ENCODE measurements around the gene WWOX.

Gene WWOX

DNA sequence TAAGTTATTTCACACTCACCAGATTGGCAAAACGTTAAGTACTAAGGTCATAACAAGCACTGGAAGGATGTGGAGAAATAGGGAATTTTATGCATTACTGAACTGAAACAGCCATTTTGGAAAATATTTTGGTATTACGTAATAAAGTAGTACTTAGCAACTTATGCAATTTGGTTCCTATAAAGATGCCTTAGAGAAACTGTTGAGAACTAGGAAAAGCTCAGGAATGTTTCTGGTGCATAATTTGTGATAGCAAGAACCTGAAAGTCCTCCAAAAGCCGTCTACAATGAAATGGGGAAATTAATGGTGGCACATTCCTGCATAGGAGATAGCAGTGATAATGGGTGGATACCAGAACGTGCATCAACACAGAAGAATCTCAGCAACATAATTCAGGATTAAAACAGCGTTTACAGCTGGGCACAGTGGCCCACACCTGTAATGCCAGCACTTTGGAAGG is 472.5 kb downstream of the WWOX start:
- Histone ChIP-seq H3K4me3 (ENCODE audit: insufficient read length, low read depth) (no peak overlapping the region), H3K36me3 (ENCODE audit: insufficient read depth, insufficient read length, low read length) (no peaks in the 10 kb centered on the region), H3K9me3 (ENCODE audit: insufficient read depth, low read length) (no peaks in the 10 kb centered on the region), H3K9ac (ENCODE audit: insufficient read length, low read depth) (no peak overlapping the region), H3K27me3 (ENCODE audit: insufficient read depth, insufficient read length) (no peaks in the 10 kb centered on the region), H3K4me1 (ENCODE audit: insufficient read depth, insufficient read length) (no peaks in the 10 kb centered on the region)
- DNase-seq (ENCODE audit: low read depth, low spot score) = no peak
- TF ChIP-seq YY1 (IDR thresholded peaks at IDR 0.05; ENCODE audit: insufficient read depth, insufficient read length) (no peak), SUZ12 (IDR thresholded peaks at IDR 0.05; ENCODE audit: extremely low read depth, insufficient read depth, insufficient read length) (no peak)

DNA sequence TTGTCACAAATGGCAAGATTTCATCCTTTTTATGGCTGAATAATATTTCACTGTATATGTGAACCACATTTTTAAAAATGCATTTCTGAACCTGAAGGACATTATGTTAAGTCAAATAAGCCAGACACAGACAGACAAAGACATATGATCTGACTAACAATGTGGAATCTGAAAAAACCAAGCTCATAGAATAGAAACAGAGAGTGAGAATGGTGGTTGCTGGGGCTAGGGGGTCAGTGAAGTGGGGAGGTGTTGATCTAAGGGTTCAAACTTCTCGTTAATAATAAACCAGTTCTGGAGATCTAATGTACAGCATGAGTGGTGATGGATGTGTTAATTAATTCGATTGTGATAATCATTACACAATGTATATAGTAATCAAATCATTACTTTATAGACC is 475.1 kb downstream of the WWOX start:
- Histone ChIP-seq H3K9me3 (ENCODE audit: insufficient read depth, low read length) (no peaks in the 10 kb centered on the region), H3K4me1 (ENCODE audit: insufficient read depth, insufficient read length) (peaks cover 1% of the 10 kb centered on the region), H3K9ac (ENCODE audit: insufficient read length, low read depth) (no peak overlapping the region), H3K4me3 (ENCODE audit: insufficient read length, low read depth) (no peak overlapping the region), H3K36me3 (ENCODE audit: insufficient read depth, insufficient read length, low read length) (no peaks in the 10 kb centered on the region), H3K27me3 (ENCODE audit: insufficient read depth, insufficient read length) (no peaks in the 10 kb centered on the region)
- TF ChIP-seq SUZ12 (IDR thresholded peaks at IDR 0.05; ENCODE audit: extremely low read depth, insufficient read depth, insufficient read length) (no peak), ZNF274 (IDR thresholded peaks at IDR 0.05; ENCODE audit: low read depth, low read length) (no peak), YY1 (IDR thresholded peaks at IDR 0.05; ENCODE audit: insufficient read depth, insufficient read length) (no peak)
- no peak for DNase-seq (ENCODE audit: low read depth, low spot score)

- no peaks in the 10 kb centered on the region for H3K9me3 ChIP-seq (ENCODE audit: insufficient read depth, low read length)
- DNase-seq (ENCODE audit: low read depth, low spot score) = no peak
- H3K4me1 ChIP-seq (ENCODE audit: insufficient read depth, insufficient read length) = peaks cover 3% of the 10 kb centered on the region
- H3K36me3 ChIP-seq (ENCODE audit: insufficient read depth, insufficient read length, low read length) = no peaks in the 10 kb centered on the region
- TF ChIP-seq SUZ12 (IDR thresholded peaks at IDR 0.05; ENCODE audit: extremely low read depth, insufficient read depth, insufficient read length) = no peak
- TF ChIP-seq YY1 (IDR thresholded peaks at IDR 0.05; ENCODE audit: insufficient read depth, insufficient read length) = no peak
- TF ChIP-seq ZNF274 (IDR thresholded peaks at IDR 0.05; ENCODE audit: low read depth, low read length) = no peak
- H3K4me3 ChIP-seq (ENCODE audit: insufficient read length, low read depth) = no peak overlapping the region
- H3K9ac ChIP-seq (ENCODE audit: insufficient read length, low read depth) = no peak overlapping the region
- H3K27me3 ChIP-seq (ENCODE audit: insufficient read depth, insufficient read length) = no peaks in the 10 kb centered on the region
Observed at GRCh38 chr16:78576941-78577340, 477.5 kb downstream of the WWOX start.

DNA sequence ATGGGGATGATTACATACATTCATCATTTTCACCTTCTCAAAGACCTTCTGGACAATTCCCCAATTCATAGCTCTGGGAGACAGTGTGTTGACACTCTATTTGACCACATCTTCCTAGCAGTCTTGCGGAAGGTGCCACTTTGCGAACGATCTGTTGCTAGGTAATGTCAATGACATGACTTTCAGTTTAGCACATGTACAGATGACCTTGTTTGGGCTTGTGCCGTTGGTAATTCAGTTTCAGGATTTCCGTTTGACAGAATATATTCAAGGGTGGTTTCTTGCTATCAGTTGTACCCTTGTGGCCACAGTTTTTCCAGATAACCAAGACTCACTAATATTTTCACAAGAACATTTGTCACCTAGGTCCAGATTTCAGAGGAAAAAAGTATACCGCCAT is 478.2 kb downstream of the WWOX start:
- H3K4me3 ChIP-seq (ENCODE audit: insufficient read length, low read depth) = no peak overlapping the region
- H3K36me3 ChIP-seq (ENCODE audit: insufficient read depth, insufficient read length, low read length) = no peaks in the 10 kb centered on the region
- H3K9ac ChIP-seq (ENCODE audit: insufficient read length, low read depth) = no peak overlapping the region
- peaks cover 3% of the 10 kb centered on the region for H3K4me1 ChIP-seq (ENCODE audit: insufficient read depth, insufficient read length)
- no peaks in the 10 kb centered on the region for H3K27me3 ChIP-seq (ENCODE audit: insufficient read depth, insufficient read length)
- H3K9me3 ChIP-seq (ENCODE audit: insufficient read depth, low read length) = no peaks in the 10 kb centered on the region
- no peak for DNase-seq (ENCODE audit: low read depth, low spot score)
- TF ChIP-seq YY1 (IDR thresholded peaks at IDR 0.05; ENCODE audit: insufficient read depth, insufficient read length) (no peak), SUZ12 (IDR thresholded peaks at IDR 0.05; ENCODE audit: extremely low read depth, insufficient read depth, insufficient read length) (no peak)

DNA sequence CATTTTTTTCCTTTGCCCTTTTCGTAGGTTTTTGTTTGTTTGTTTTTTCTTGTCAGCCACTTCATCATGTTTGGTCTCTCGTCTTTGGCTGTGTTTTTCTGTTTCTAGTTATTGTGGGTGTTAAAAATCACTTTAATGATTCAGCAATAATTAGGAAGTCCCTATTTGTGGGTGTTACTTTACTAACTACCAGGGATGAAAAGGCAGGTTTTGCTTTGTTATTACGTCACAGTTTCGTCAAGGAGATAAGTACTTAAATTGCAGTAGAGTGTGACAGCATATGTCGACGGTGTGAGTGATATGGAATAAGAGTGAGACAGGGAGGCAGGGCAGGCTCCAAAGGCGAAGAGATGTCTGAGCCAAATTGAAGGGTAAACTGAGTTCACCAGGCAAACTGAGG is 479.6 kb downstream of the WWOX start:
- peaks cover 3% of the 10 kb centered on the region for H3K4me1 ChIP-seq (ENCODE audit: insufficient read depth, insufficient read length)
- no peaks in the 10 kb centered on the region for H3K9me3 ChIP-seq (ENCODE audit: insufficient read depth, low read length)
- no peaks in the 10 kb centered on the region for H3K36me3 ChIP-seq (ENCODE audit: insufficient read depth, insufficient read length, low read length)
- DNase-seq (ENCODE audit: low read depth, low spot score) = no peak
- no peaks in the 10 kb centered on the region for H3K27me3 ChIP-seq (ENCODE audit: insufficient read depth, insufficient read length)
- H3K4me3 ChIP-seq (ENCODE audit: insufficient read length, low read depth) = no peak overlapping the region
- no peak overlapping the region for H3K9ac ChIP-seq (ENCODE audit: insufficient read length, low read depth)
- TF ChIP-seq ZNF274 (IDR thresholded peaks at IDR 0.05; ENCODE audit: low read depth, low read length) (no peak), SUZ12 (IDR thresholded peaks at IDR 0.05; ENCODE audit: extremely low read depth, insufficient read depth, insufficient read length) (no peak), YY1 (IDR thresholded peaks at IDR 0.05; ENCODE audit: insufficient read depth, insufficient read length) (no peak)

DNA sequence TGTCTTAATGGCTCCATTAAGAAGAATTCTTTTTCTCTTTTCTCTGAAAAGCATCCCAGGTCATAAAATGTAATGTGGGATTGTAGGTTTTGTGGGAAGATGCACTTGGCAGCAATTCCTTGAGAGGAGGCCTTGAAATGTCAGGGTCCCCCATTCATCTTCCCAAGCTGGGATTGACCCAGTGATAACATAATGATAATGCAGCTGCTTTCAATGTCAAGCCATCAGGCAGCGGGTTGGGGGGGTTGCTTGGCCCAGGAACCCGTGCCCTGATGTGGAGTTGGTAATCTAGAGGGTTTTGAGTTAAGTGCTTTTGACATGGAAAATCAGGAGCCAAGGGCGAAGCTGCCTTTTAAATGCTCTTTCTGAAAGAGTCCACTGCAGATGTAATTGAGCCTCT is 484.0 kb downstream of the WWOX start:
- H3K4me1 ChIP-seq (ENCODE audit: insufficient read depth, insufficient read length) = peaks cover 5% of the 10 kb centered on the region
- no peaks in the 10 kb centered on the region for H3K27me3 ChIP-seq (ENCODE audit: insufficient read depth, insufficient read length)
- no peak for DNase-seq (ENCODE audit: low read depth, low spot score)
- H3K36me3 ChIP-seq (ENCODE audit: insufficient read depth, insufficient read length, low read length) = no peaks in the 10 kb centered on the region
- H3K9ac ChIP-seq (ENCODE audit: insufficient read length, low read depth) = no peak overlapping the region
- TF ChIP-seq ZNF274 (IDR thresholded peaks at IDR 0.05; ENCODE audit: low read depth, low read length) = no peak
- no peak for TF ChIP-seq SUZ12 (IDR thresholded peaks at IDR 0.05; ENCODE audit: extremely low read depth, insufficient read depth, insufficient read length)
- TF ChIP-seq YY1 (IDR thresholded peaks at IDR 0.05; ENCODE audit: insufficient read depth, insufficient read length) = no peak
- no peaks in the 10 kb centered on the region for H3K9me3 ChIP-seq (ENCODE audit: insufficient read depth, low read length)
- H3K4me3 ChIP-seq (ENCODE audit: insufficient read length, low read depth) = no peak overlapping the region

- no peaks in the 10 kb centered on the region for H3K27me3 ChIP-seq (ENCODE audit: insufficient read depth, insufficient read length)
- no peak for TF ChIP-seq SUZ12 (IDR thresholded peaks at IDR 0.05; ENCODE audit: extremely low read depth, insufficient read depth, insufficient read length)
- no peak for TF ChIP-seq YY1 (IDR thresholded peaks at IDR 0.05; ENCODE audit: insufficient read depth, insufficient read length)
- TF ChIP-seq ZNF274 (IDR thresholded peaks at IDR 0.05; ENCODE audit: low read depth, low read length) = no peak
- no peak overlapping the region for H3K9ac ChIP-seq (ENCODE audit: insufficient read length, low read depth)
- no peaks in the 10 kb centered on the region for H3K36me3 ChIP-seq (ENCODE audit: insufficient read depth, insufficient read length, low read length)
- no peak overlapping the region for H3K4me3 ChIP-seq (ENCODE audit: insufficient read length, low read depth)
- H3K4me1 ChIP-seq (ENCODE audit: insufficient read depth, insufficient read length) = peaks cover 5% of the 10 kb centered on the region
- DNase-seq (ENCODE audit: low read depth, low spot score) = no peak
- no peaks in the 10 kb centered on the region for H3K9me3 ChIP-seq (ENCODE audit: insufficient read depth, low read length)
Observed at GRCh38 chr16:78584213-78584860, 484.9 kb downstream of the WWOX start.

All from NT2/D1 (cell line).